HG02759 (cell line): Measurements from ENCODE around the gene VPS45.
"Not testable (repeated sequence)": the region's sequence is repeated elsewhere in the genome, so short reads cannot be mapped to it uniquely, and the experiment has no call there.

Experiments used
- ATAC-seq: cut with Tn5 transposase; IDR thresholded peaks from one replicate; pipeline ENCODE4 v1.9.1; 2021; ENCODE audit warnings: mild to moderate bottlenecking, moderate library complexity; ENCODE audit not compliant: unreplicated experiment

Gene VPS45

DNA sequence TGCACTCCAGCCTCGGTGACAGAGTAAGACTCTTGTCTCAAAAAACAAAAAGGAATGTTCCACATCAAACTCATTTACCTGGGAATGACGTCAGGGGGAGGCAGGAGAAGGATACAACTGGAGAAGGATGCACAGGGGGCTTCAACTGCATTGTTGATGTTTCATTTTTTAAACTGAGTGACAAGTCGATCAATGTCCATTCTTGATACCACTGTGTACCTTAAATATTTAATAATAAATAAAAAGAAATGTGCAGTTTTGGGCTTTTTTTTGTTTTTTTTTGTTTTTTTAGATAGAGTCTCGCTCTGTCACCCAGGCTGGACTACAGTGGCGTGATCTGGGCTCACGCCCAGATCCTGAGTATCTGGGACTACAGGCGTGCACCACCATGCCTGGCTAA lies 117.9 kb downstream of the VPS45 start:
- no peak for ATAC-seq

GRCh38 chr1:150186438-150186788 lies 118.8 kb downstream of the VPS45 start:
- not testable (repeated sequence) for ATAC-seq

DNA sequence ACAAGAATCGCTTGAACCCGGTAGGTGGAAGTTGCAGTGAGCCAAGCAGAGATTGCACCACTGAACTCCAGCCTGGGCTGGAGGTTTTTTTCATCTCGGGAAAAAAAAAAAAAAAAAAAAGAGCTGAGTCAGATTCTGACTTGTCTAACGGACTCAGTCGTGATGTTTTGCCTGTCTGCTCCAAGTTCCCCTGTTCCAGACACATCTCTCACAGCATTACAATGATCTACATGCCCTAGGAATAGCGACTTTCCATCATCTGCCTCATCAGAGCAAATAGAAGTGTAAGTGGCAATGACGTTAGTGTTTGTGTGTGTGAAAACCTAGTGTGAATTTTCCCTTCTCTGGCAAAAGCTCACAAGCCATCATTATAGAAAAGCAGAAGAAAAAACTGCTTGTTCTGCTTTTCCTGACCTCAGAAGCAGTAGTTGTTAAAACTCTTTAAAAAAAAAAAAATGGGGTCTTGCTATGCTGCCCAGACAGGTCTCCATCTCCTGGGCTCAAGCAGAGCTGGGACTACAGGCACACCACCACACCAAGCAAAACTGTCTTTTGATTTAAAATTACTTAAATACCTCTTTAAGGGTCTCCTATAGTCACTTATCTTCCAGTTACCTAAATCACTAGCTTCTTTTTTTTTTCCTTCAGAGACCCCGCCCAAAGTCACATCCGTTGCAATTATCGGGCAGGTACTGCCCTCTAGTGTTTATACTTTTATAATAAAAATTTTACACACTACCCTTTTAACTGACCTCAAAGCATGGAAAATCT lies 119.4 kb downstream of the VPS45 start:
- ATAC-seq = no peak

GRCh38 chr1:150187560-150187931 lies 120.0 kb downstream of the VPS45 start:
- no peak for ATAC-seq

DNA sequence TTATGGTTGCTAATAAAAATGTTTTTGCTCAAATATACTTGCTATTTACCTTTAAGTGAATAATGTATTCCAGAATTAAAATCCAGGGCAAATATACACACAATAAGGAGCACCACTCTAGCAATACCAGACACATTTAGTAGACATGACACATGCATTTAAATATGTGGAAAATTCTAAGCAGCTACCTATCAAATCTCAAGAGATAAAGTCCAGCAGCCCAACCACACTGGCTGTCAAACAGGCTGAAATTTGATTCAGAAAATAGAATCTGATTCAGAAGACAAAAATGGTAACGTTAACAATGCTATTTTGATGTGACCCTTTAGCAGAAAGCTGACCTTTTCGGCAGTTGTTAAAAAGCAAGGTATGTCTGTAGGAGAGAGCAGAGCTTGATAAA lies 124.4 kb downstream of the VPS45 start:
- no peak for ATAC-seq

DNA sequence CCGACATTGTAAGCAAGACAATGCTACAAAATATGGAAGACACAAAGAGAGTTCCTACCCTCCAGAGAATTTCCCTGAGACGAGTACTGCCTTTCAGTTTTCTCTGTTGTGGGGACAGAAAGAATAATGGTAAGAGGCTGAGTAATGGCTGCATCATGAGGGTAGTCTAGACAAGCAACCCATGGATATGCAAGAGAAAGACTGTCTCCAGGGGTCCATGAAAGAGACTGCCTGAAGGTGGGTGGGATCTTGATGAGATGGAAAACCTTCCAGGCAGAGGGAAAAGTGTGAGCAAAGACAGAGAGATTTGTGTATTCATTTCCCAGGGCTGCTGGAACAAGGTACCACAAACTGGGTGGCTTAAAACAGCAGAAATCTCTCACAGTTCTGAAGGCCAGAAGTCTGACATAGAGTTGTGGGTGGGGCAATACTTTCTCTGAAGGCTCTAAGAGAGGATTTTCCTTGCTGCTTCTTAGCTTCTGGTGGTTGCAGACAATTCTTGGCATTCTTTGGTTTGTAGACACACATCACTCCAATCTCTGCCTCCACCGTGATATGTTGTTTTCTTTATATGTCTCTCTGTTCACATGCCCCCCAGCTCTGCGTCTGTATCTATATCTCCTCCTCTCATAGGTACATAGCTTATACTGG lies 126.9 kb downstream of the VPS45 start:
- no peak for ATAC-seq
